ENCODE data around the gene ZNF425. TPM values are rescaled to one million over a fixed set of nuclear protein-coding genes. Genes with fewer than 3 reads are reported as not detected.
"Not testable (repeated sequence)": the region's sequence is repeated elsewhere in the genome, so short reads cannot be mapped to it uniquely, and the experiment has no call there.

Gene ZNF425
- polyA plus RNA-seq, 1 experiment = 2.1 TPM

DNA sequence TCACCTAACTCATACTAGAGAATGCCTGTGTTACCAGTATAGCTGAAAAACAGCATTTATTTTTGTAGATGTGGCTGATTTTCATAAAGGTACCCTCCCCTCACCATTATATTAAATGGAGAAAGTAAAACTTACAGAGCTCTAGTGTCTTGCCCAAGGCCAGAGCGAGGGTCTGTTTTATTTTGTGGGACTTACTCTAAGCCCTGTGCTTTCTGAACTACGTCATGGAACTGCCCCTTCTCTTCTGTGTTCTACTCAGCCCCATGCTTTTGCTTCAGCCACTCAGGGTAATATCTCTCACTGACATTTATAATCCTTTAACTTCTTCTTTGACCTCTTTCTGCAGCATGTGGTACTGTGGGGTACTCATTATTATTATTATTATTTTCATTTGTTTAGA lies 25.3 kb downstream of the ZNF425 start:
- TF ChIP-seq, protein P1, sequence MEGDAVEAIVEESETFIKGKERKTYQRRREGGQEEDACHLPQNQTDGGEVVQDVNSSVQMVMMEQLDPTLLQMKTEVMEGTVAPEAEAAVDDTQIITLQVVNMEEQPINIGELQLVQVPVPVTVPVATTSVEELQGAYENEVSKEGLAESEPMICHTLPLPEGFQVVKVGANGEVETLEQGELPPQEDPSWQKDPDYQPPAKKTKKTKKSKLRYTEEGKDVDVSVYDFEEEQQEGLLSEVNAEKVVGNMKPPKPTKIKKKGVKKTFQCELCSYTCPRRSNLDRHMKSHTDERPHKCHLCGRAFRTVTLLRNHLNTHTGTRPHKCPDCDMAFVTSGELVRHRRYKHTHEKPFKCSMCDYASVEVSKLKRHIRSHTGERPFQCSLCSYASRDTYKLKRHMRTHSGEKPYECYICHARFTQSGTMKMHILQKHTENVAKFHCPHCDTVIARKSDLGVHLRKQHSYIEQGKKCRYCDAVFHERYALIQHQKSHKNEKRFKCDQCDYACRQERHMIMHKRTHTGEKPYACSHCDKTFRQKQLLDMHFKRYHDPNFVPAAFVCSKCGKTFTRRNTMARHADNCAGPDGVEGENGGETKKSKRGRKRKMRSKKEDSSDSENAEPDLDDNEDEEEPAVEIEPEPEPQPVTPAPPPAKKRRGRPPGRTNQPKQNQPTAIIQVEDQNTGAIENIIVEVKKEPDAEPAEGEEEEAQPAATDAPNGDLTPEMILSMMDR (IDR thresholded peaks at IDR 0.05; ENCODE audit: low read depth, low read length) = no peak
- no peak for DNase-seq (ENCODE audit: low read depth, low spot score)
- CTCF ChIA-PET = interaction anchor here (1.6 kb wide), 2 partner anchors 25 to 95 kb away, joined by 5 to 6 read pairs; partner anchors contain the start of gene ZNF425
- Histone ChIP-seq H3K27me3 (ENCODE audit: control insufficient read depth, insufficient read depth, low read length) (no peaks in the 10 kb centered on the region), H3K9me3 (ENCODE audit: control insufficient read depth, insufficient read depth, low read length) (no peaks in the 10 kb centered on the region; the same call in 1 of the 2 replicates), H3K4me3 (ENCODE audit: low read depth, low read length) (no peak overlapping the region), H3K27ac (ENCODE audit: low read depth, low read length) (no peak overlapping the region)
- POLR2A ChIA-PET = no interaction called here

DNA sequence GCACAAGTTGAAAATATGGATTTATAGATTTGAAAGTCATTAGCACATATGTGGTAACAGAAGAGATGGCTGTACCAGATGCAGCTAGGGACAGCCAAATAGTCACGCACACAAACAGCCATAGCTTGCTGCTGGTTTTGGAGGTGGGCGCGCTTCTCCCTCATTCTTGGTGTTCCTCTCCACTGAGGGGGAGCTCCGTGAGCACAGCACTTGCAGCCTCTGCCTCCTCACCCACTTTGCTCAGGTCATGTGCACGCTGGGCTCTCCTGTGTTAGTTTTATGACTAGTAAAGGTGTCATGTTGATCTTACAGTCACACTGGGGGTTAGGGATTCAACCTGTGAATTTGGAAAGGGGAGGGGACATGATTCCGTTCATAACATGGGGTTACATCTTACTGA lies 27.1 kb downstream of the ZNF425 start:
- Histone ChIP-seq H3K27ac (ENCODE audit: low read depth, low read length) (no peak overlapping the region), H3K9me3 (ENCODE audit: control insufficient read depth, insufficient read depth, low read length) (no peaks in the 10 kb centered on the region), H3K27me3 (ENCODE audit: control insufficient read depth, insufficient read depth, low read length) (no peaks in the 10 kb centered on the region), H3K4me3 (ENCODE audit: low read depth, low read length) (no peak overlapping the region)
- CTCF ChIA-PET = interaction anchor here (1.3 to 1.4 kb wide), 2 partner anchors 8 to 26 kb away, joined by 4 to 5 read pairs; no protein-coding TSS in a partner anchor
- TF ChIP-seq, protein P1 (IDR thresholded peaks at IDR 0.05; ENCODE audit: low read depth, low read length) = no peak
- no peak for DNase-seq (ENCODE audit: low read depth, low spot score)
- POLR2A ChIA-PET = no interaction called here

DNA sequence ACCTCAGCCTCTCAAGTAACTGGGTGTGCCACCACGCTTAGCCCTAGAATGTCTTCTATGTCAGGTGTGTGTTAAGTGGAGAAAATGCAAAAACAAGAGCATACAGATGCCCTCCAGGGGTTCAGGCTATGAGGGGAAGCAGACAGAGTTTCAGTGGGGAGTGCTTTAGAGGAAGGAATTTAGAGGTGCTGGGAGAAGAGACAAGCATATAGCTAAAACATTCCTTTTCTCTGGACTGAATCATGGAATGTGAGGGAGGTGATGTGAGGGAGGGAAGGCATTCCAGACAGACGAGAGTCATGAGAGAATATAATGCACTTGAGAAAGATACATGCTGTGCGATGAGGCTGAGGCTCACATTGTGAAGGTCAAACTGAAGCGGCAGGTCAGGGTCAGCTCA lies 29.0 kb downstream of the ZNF425 start:
- POLR2A ChIA-PET = interaction anchor here (0.7 kb wide), 1 partner anchor 329 kb away, joined by 3 read pairs; no protein-coding TSS in a partner anchor
- H3K27me3 ChIP-seq (ENCODE audit: control insufficient read depth, insufficient read depth, low read length) = no peaks in the 10 kb centered on the region
- no peaks in the 10 kb centered on the region for H3K9me3 ChIP-seq (ENCODE audit: control insufficient read depth, insufficient read depth, low read length)
- TF ChIP-seq, protein P1 (IDR thresholded peaks at IDR 0.05; ENCODE audit: low read depth, low read length) = no peak
- H3K4me3 ChIP-seq (ENCODE audit: low read depth, low read length) = no peak overlapping the region
- H3K27ac ChIP-seq (ENCODE audit: low read depth, low read length) = no peak overlapping the region
- CTCF ChIA-PET = interaction anchor here (1.2 kb wide), 1 partner anchor 29 kb away, joined by 6 read pairs; the partner anchor contains the start of gene ZNF425
- no peak for DNase-seq (ENCODE audit: low read depth, low spot score)

DNA sequence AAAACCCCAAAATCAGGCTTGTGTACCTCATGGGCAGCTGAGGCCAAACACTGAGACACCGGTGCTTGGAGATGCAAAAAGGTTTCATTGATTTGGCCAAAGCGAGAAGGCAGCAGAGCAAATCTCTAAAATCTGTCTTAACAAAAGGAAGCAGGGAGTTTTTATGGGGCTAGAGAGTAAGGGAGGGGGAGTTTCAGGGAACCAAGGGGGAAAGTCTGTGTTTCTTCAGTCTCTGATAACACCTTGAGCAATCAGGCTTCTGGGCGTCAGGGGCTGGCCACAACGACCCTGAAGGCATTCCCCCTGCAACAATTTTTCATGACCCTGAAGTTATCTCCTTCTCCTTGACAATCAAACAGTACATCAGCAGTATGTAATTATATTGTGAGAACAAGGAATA lies 32.9 kb downstream of the ZNF425 start:
- CTCF ChIA-PET = interaction anchor here (0.6 to 3.2 kb wide), 2 partner anchors 27 to 402 kb away, joined by 3 to 14 read pairs; no protein-coding TSS in a partner anchor

DNA sequence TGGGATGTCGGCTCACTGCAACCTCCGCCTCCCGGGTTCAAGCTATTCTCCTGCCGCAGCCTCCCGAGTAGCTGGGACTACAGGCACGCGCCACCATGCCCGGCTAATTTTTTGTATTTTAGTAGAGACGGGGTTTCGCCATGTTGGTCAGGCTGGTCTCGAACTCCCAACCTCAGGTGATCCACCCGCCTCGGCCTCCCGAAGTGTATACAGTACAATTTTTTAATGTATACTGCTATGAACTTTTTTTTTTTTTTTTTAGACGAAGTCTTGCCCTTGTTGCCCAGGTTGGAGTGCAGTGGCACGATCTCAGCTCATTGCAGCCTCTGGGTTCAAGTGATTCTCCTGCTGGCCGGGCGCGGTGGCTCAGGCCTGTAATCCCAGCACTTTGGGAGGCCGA lies 33.9 kb downstream of the ZNF425 start:
- not testable (repeated sequence) for DNase-seq (ENCODE audit: low read depth, low spot score); H3K4me3 ChIP-seq (ENCODE audit: low read depth, low read length); H3K27me3 ChIP-seq (ENCODE audit: control insufficient read depth, insufficient read depth, low read length); H3K27ac ChIP-seq (ENCODE audit: low read depth, low read length); H3K9me3 ChIP-seq (ENCODE audit: control insufficient read depth, insufficient read depth, low read length)
- ChIA-PET CTCF (interaction anchor here (0.6 to 3.2 kb wide), 3 partner anchors 26 to 1785 kb away, joined by 3 to 14 read pairs (median 4); no protein-coding TSS in a partner anchor), POLR2A (interaction anchor here (0.7 kb wide), 1 partner anchor 33 kb away, joined by 4 read pairs; no protein-coding TSS in a partner anchor)

More for the DNA sequence above, 32.9 kb downstream of the ZNF425 start:
- Histone ChIP-seq H3K27me3 (ENCODE audit: control insufficient read depth, insufficient read depth, low read length) (no peaks in the 10 kb centered on the region), H3K9me3 (ENCODE audit: control insufficient read depth, insufficient read depth, low read length) (no peaks in the 10 kb centered on the region; the same call in 1 of the 2 replicates), H3K4me3 (ENCODE audit: low read depth, low read length) (no peak overlapping the region), H3K27ac (ENCODE audit: low read depth, low read length) (no peak overlapping the region)
- POLR2A ChIA-PET = no interaction called here
- TF ChIP-seq, protein P1 (IDR thresholded peaks at IDR 0.05; ENCODE audit: low read depth, low read length) = no peak
- DNase-seq (ENCODE audit: low read depth, low spot score) = no peak

All from AG04450 (cell line).